ENCODE results near the gene LARP4B. TPM values are rescaled to one million over a fixed set of nuclear protein-coding genes. Genes with fewer than 3 reads are reported as not detected.

Gene LARP4B
- total RNA-seq, 1 experiment from 2014 or later = 122 TPM

- no peaks in the 10 kb centered on the region for H4K20me1 ChIP-seq (ENCODE audit: insufficient read depth)
- H3K4me2 ChIP-seq (ENCODE audit: low read length) = no peak overlapping the region
- no peak for ATAC-seq
- TF ChIP-seq POLR2AphosphoS5 (IDR thresholded peaks at IDR 0.05; ENCODE audit: low read depth, low read length) = no peak
- TF ChIP-seq EZH2 (IDR thresholded peaks at IDR 0.05) = no peak
- no peak for TF ChIP-seq POLR2A (IDR thresholded peaks at IDR 0.05; ENCODE audit: borderline replicate concordance, extremely low read depth, insufficient read depth, insufficient read length)
- TF ChIP-seq EZH2phosphoT487 (IDR thresholded peaks at IDR 0.05; ENCODE audit: borderline replicate concordance) = no peak
- no peak for TF ChIP-seq ELF1 (IDR thresholded peaks at IDR 0.05; ENCODE audit: borderline replicate concordance, low read depth)
- TF ChIP-seq CEBPB (IDR thresholded peaks at IDR 0.05; ENCODE audit: low read depth) = no peak
- TF ChIP-seq CBX3 (IDR thresholded peaks at IDR 0.05; ENCODE audit: low read depth) = no peak
- no peak for TF ChIP-seq REST (IDR thresholded peaks at IDR 0.05; ENCODE audit: low read depth)
- TF ChIP-seq ATF3 (IDR thresholded peaks at IDR 0.05) = no peak
- TF ChIP-seq SP1 (IDR thresholded peaks at IDR 0.05; ENCODE audit: low read depth) = no peak
- TF ChIP-seq CTCF (IDR thresholded peaks at IDR 0.05 in 2 of 3, conservative IDR thresholded peaks at IDR 0.05 in 1 of 3; ENCODE audit: borderline replicate concordance in 1 of 3, insufficient read depth in 1 of 3, low read depth in 2 of 3, low read length in 2 of 3) = no peak
- TF ChIP-seq TCF7L2 (IDR thresholded peaks at IDR 0.05; ENCODE audit: borderline replicate concordance, extremely low read depth, insufficient read depth, insufficient read length) = no peak
- TF ChIP-seq MAX (IDR thresholded peaks at IDR 0.05) = no peak
- no peak for TF ChIP-seq RAD21 (IDR thresholded peaks at IDR 0.05; ENCODE audit: low read depth)
- no peak for TF ChIP-seq SIN3A (IDR thresholded peaks at IDR 0.05; ENCODE audit: low read depth)
- TF ChIP-seq SRF (IDR thresholded peaks at IDR 0.05; ENCODE audit: low read depth) = no peak
- no peak for TF ChIP-seq ZFX (IDR thresholded peaks at IDR 0.05)
- TF ChIP-seq ZBTB33 (IDR thresholded peaks at IDR 0.05; ENCODE audit: extremely low read depth, insufficient replicate concordance, low read length) = no peak
- TF ChIP-seq JUND (IDR thresholded peaks at IDR 0.05) = no peak
- no peak for TF ChIP-seq EGR1 (IDR thresholded peaks at IDR 0.05; ENCODE audit: low read depth)
- H3K79me2 ChIP-seq (ENCODE audit: insufficient read depth, low read length) = peaks cover 86% of the 10 kb centered on the region
- ChIA-PET CTCF (no interaction called here), POLR2A (no interaction called here), RAD21 (ENCODE audit: low non-redundant PET in 1 of 2, low total read pairs in 2 of 2, uncharacterized antibody in 2 of 2, unreplicated experiment in 2 of 2) (no interaction called here)
- DNase-seq (ENCODE audit: low read depth, low spot score) = no peak
- H3K4me1 ChIP-seq (ENCODE audit: control insufficient read depth in 1 of 2, insufficient read depth in 2 of 2, low read length in 2 of 2) = no peaks in the 10 kb centered on the region
- H3K27ac ChIP-seq (ENCODE audit: low read depth, low read length) = no peak overlapping the region
- BruUV-seq (replicated peaks) = no TSS peak
- peaks cover 14 to 30% of the 10 kb centered on the region in 2 experiments; a peak in 3 of 4 replicates for H3K36me3 ChIP-seq (ENCODE audit: control insufficient read depth in 1 of 2, insufficient read depth in 2 of 2, low read length in 2 of 2)
- H3K27me3 ChIP-seq (ENCODE audit: insufficient read depth, low read length) = no peaks in the 10 kb centered on the region
- no peak overlapping the region for H2AFZ ChIP-seq (ENCODE audit: low read depth, low read length, poor library complexity, severe bottlenecking)
- intact Hi-C loops (cut with micrococcal nuclease) = no loop called here
- no peak overlapping the region for H3K4me3 ChIP-seq (replicated peaks in 1 of 2; ENCODE audit: low read depth in 1 of 2, low read length in 2 of 2)
- no peaks in the 10 kb centered on the region for H3K9me2 ChIP-seq (ENCODE audit: insufficient read depth)
- no peaks in the 10 kb centered on the region for H3K9me3 ChIP-seq (ENCODE audit: control insufficient read depth in 1 of 2, insufficient read depth in 1 of 2, low read depth in 1 of 2, low read length in 2 of 2)
- no peak overlapping the region for H3K9ac ChIP-seq (ENCODE audit: low read length)
Observed at GRCh38 chr10:834493-834892, 97.0 kb downstream of the LARP4B start.

All from HCT116 (cell line).